ENCODE results near the gene TFAP2E.
A peak's percentile ranks its signal among the peaks of the same experiment; 100 is the strongest.

TFAP2E gene

GRCh38 chr1:35611655-35612054 lies 38.5 kb downstream of the TFAP2E start:
- H3K27me3 ChIP-seq (ENCODE audit: control insufficient read depth in 1 of 2, insufficient read depth in 2 of 2, low read length in 2 of 2) = no peaks in the 10 kb centered on the region
- no peak overlapping the region for H3K27ac ChIP-seq (ENCODE audit: low read depth, low read length)
- H3K4me1 ChIP-seq (ENCODE audit: control insufficient read depth in 1 of 2, insufficient read depth in 2 of 2, low read length in 2 of 2) = no peaks in the 10 kb centered on the region
- no peak overlapping the region for H3K9ac ChIP-seq (ENCODE audit: low read depth in 1 of 2, low read length in 2 of 2)
- no peak overlapping the region for H3K4me3 ChIP-seq (ENCODE audit: low read depth in 1 of 2, low read length in 2 of 2)
- peaks cover 17 to 57% of the 10 kb centered on the region in 2 donors for H3K36me3 ChIP-seq (ENCODE audit: control insufficient read depth in 1 of 2, insufficient read depth in 2 of 2, low read length in 2 of 2)
- no peaks in the 10 kb centered on the region for H3K9me3 ChIP-seq (ENCODE audit: control insufficient read depth in 1 of 2, low read length in 2 of 2)

GRCh38 chr1:35615440-35615839 lies 42.3 kb downstream of the TFAP2E start:
- H3K9me3 ChIP-seq (ENCODE audit: control insufficient read depth in 1 of 2, low read length in 2 of 2) = no peaks in the 10 kb centered on the region
- no peak overlapping the region for H3K9ac ChIP-seq (ENCODE audit: low read depth in 1 of 2, low read length in 2 of 2)
- no peaks in the 10 kb centered on the region for H3K27me3 ChIP-seq (ENCODE audit: control insufficient read depth in 1 of 2, insufficient read depth in 2 of 2, low read length in 2 of 2)
- peaks cover 16 to 39% of the 10 kb centered on the region in 2 donors for H3K36me3 ChIP-seq (ENCODE audit: control insufficient read depth in 1 of 2, insufficient read depth in 2 of 2, low read length in 2 of 2)
- no peaks in the 10 kb centered on the region for H3K4me1 ChIP-seq (ENCODE audit: control insufficient read depth in 1 of 2, insufficient read depth in 2 of 2, low read length in 2 of 2)
- no peak overlapping the region for H3K4me3 ChIP-seq (ENCODE audit: low read depth in 1 of 2, low read length in 2 of 2)
- no peak overlapping the region for H3K27ac ChIP-seq (ENCODE audit: low read depth, low read length)

DNA sequence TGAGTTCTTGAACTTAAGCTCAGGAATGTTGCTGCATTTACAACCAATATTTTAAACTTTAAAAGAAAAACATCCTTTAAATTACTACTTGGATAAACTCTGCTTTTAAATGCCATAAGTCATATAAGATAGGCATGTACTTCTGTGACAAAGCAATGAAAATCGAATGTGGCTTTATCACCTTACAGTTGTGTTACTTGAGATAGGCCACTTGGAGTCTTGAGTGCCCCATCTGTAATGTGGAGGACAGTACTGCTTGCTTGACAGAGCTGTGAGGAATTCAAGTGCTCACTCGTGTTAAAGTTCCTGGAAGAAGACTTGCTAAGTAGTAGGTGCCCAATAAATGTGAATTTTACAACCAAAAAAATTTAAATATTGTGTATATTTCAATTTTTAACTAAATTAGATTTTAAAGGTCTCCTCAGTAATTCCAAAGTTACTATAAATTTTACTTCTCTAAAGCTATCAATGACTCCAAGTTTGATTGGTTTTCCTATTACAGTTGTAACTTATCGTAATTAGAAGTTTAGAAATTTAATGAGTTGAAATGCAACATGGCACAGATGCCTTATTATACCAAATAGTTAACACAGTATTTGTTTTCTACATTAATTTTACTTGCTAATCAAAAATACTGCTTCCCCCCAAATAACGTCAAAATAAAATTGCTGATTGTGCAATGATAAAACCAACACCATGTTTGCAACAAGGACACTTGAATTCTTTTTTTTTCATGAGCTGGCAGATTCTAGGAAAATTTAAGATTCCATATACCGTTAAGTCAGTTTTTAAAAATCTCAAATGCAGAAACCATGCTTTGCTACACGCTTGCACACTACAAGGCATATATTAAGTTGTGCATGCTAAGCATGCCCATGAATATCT lies 46.4 kb downstream of the TFAP2E start:
- Histone ChIP-seq H3K27me3 (ENCODE audit: control insufficient read depth in 1 of 2, insufficient read depth in 2 of 2, low read length in 2 of 2) (no peaks in the 10 kb centered on the region), H3K36me3 (ENCODE audit: control insufficient read depth in 1 of 2, insufficient read depth in 2 of 2, low read length in 2 of 2) (peaks cover 14 to 49% of the 10 kb centered on the region in 2 donors), H3K4me1 (ENCODE audit: control insufficient read depth in 1 of 2, insufficient read depth in 2 of 2, low read length in 2 of 2) (no peaks in the 10 kb centered on the region), H3K27ac (ENCODE audit: low read depth, low read length) (no peak overlapping the region), H3K9ac (ENCODE audit: low read depth in 1 of 2, low read length in 2 of 2) (no peak overlapping the region), H3K9me3 (ENCODE audit: control insufficient read depth in 1 of 2, low read length in 2 of 2) (no peaks in the 10 kb centered on the region), H3K4me3 (ENCODE audit: low read depth in 1 of 2, low read length in 2 of 2) (no peak overlapping the region)

DNA sequence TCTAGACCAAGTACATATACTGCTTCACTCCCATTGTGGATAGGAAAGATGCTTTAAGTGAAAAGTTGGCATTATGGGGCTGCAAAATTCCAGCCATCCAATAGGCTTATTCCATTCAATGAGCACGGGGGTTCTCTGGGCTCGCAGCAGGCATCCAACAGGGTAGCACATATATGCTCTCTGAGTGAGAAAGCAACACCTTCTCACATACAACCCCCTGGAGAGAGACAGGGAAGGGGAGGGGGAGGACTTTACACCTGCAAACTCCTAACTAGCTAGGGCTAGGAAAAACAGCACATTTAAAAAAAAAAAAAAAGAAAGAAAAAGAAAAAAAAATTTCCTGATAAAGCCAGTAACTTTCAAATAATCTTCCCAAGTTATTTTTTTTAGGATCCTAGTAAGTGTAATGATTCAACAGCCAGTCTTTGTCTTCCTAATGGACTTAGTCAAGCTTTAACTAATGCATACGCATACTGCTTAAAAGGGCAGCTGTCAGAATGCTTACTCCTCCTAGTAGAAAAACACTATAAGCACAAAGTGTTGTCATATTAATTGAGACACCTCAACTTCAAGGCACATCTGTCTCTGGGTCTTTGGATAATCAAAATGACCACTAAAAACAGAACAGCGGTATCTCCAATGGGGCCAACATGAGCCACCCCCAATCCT lies 49.5 kb downstream of the TFAP2E start:
- Histone ChIP-seq H3K27ac (ENCODE audit: low read depth, low read length) (no peak overlapping the region), H3K36me3 (ENCODE audit: control insufficient read depth in 1 of 2, insufficient read depth in 2 of 2, low read length in 2 of 2) (peaks cover 9 to 45% of the 10 kb centered on the region in 2 donors), H3K4me1 (ENCODE audit: control insufficient read depth in 1 of 2, insufficient read depth in 2 of 2, low read length in 2 of 2) (no peaks in the 10 kb centered on the region), H3K9me3 (ENCODE audit: control insufficient read depth in 1 of 2, low read length in 2 of 2) (no peaks in the 10 kb centered on the region), H3K9ac (ENCODE audit: low read depth in 1 of 2, low read length in 2 of 2) (no peak overlapping the region), H3K4me3 (ENCODE audit: low read depth in 1 of 2, low read length in 2 of 2) (no peak overlapping the region), H3K27me3 (ENCODE audit: control insufficient read depth in 1 of 2, insufficient read depth in 2 of 2, low read length in 2 of 2) (no peaks in the 10 kb centered on the region)

- Histone ChIP-seq H3K36me3 (ENCODE audit: control insufficient read depth in 1 of 2, insufficient read depth in 2 of 2, low read length in 2 of 2) (peaks cover 4 to 45% of the 10 kb centered on the region in 2 donors), H3K9ac (ENCODE audit: low read depth in 1 of 2, low read length in 2 of 2) (no peak overlapping the region)
Measured at GRCh38 chr1:35623832-35624231, 50.7 kb downstream of the TFAP2E start.

GRCh38 chr1:35629051-35629450 lies 55.9 kb downstream of the TFAP2E start:
- H3K4me3 ChIP-seq (ENCODE audit: low read depth in 1 of 2, low read length in 2 of 2) = no peak overlapping the region
- no peak overlapping the region for H3K9ac ChIP-seq (ENCODE audit: low read depth in 1 of 2, low read length in 2 of 2)
- H3K27ac ChIP-seq (ENCODE audit: low read depth, low read length) = no peak overlapping the region
- peaks cover 11 to 65% of the 10 kb centered on the region in 2 donors for H3K36me3 ChIP-seq (ENCODE audit: control insufficient read depth in 1 of 2, insufficient read depth in 2 of 2, low read length in 2 of 2)
- H3K27me3 ChIP-seq (ENCODE audit: control insufficient read depth in 1 of 2, insufficient read depth in 2 of 2, low read length in 2 of 2) = no peaks in the 10 kb centered on the region
- H3K9me3 ChIP-seq (ENCODE audit: control insufficient read depth in 1 of 2, low read length in 2 of 2) = no peaks in the 10 kb centered on the region
- H3K4me1 ChIP-seq (ENCODE audit: control insufficient read depth in 1 of 2, insufficient read depth in 2 of 2, low read length in 2 of 2) = no peaks in the 10 kb centered on the region

More at GRCh38 chr1:35623832-35624231, 50.7 kb downstream of the TFAP2E start:
- H3K4me1 ChIP-seq (ENCODE audit: control insufficient read depth in 1 of 2, insufficient read depth in 2 of 2, low read length in 2 of 2) = no peaks in the 10 kb centered on the region
- H3K27ac ChIP-seq (ENCODE audit: low read depth, low read length) = no peak overlapping the region
- no peak overlapping the region for H3K4me3 ChIP-seq (ENCODE audit: low read depth in 1 of 2, low read length in 2 of 2)
- no peaks in the 10 kb centered on the region for H3K27me3 ChIP-seq (ENCODE audit: control insufficient read depth in 1 of 2, insufficient read depth in 2 of 2, low read length in 2 of 2)
- no peaks in the 10 kb centered on the region for H3K9me3 ChIP-seq (ENCODE audit: control insufficient read depth in 1 of 2, low read length in 2 of 2)

- Histone ChIP-seq H3K27ac (ENCODE audit: low read depth, low read length) (no peak overlapping the region), H3K9me3 (ENCODE audit: control insufficient read depth in 1 of 2, low read length in 2 of 2) (no peaks in the 10 kb centered on the region), H3K27me3 (ENCODE audit: control insufficient read depth in 1 of 2, insufficient read depth in 2 of 2, low read length in 2 of 2) (no peaks in the 10 kb centered on the region), H3K36me3 (ENCODE audit: control insufficient read depth in 1 of 2, insufficient read depth in 2 of 2, low read length in 2 of 2) (peaks cover 11 to 82% of the 10 kb centered on the region in 2 donors), H3K9ac (ENCODE audit: low read depth in 1 of 2, low read length in 2 of 2) (no peak overlapping the region), H3K4me1 (ENCODE audit: control insufficient read depth in 1 of 2, insufficient read depth in 2 of 2, low read length in 2 of 2) (no peaks in the 10 kb centered on the region), H3K4me3 (ENCODE audit: low read depth in 1 of 2, low read length in 2 of 2) (no peak overlapping the region)
Measured at GRCh38 chr1:35631396-35631795, 58.3 kb downstream of the TFAP2E start.

DNA sequence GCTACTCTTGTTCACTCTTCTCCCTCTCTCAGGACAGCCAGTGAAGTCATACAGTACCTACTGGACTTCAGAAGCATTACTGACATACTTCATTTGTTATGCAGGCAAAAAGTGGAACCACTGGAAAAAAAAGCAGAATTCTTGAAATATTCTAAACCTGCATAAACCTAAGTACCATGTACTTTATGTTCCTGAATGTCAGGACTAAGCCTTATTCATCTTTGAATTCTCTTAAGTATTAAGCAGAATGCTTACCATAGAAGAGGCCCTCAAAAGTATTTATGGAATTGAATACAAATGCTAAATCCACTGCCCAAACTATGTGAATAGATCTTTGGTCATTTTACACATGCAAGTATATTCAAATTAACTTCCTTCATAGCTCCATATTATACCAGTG lies 60.4 kb downstream of the TFAP2E start:
- Histone ChIP-seq H3K27ac (ENCODE audit: low read depth, low read length) (no peak overlapping the region), H3K9me3 (ENCODE audit: control insufficient read depth in 1 of 2, low read length in 2 of 2) (no peaks in the 10 kb centered on the region), H3K9ac (ENCODE audit: low read depth in 1 of 2, low read length in 2 of 2) (no peak overlapping the region), H3K4me3 (ENCODE audit: low read depth in 1 of 2, low read length in 2 of 2) (no peak overlapping the region), H3K27me3 (ENCODE audit: control insufficient read depth in 1 of 2, insufficient read depth in 2 of 2, low read length in 2 of 2) (no peaks in the 10 kb centered on the region), H3K4me1 (ENCODE audit: control insufficient read depth in 1 of 2, insufficient read depth in 2 of 2, low read length in 2 of 2) (peaks cover 12 to 16% of the 10 kb centered on the region in 2 donors), H3K36me3 (ENCODE audit: control insufficient read depth in 1 of 2, insufficient read depth in 2 of 2, low read length in 2 of 2) (peaks cover 11 to 68% of the 10 kb centered on the region in 2 donors)

DNA sequence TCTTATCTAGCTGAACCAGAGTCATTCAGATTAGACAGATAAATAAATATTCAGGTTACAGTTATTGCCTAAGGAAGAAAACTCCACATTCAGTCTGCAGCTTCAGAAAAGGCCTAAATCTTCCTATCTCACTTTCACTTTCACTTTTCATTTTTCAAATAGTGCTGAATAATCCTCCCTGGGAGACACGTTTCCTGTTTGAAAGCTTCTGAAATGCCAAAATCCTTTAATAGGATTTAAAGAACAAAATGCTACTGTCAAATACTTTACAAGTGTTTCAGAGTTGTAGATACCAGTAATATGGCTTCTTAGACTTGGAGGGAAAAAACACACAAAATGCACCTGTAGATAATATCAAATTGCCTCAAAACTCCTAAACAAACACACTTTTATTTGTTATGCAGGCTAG lies 64.3 kb downstream of the TFAP2E start:
- Histone ChIP-seq H3K27ac (ENCODE audit: low read depth, low read length) (no peak overlapping the region), H3K4me1 (ENCODE audit: control insufficient read depth in 1 of 2, insufficient read depth in 2 of 2, low read length in 2 of 2) (peaks cover 20 to 29% of the 10 kb centered on the region in 2 donors), H3K9me3 (ENCODE audit: control insufficient read depth in 1 of 2, low read length in 2 of 2) (no peaks in the 10 kb centered on the region), H3K27me3 (ENCODE audit: control insufficient read depth in 1 of 2, insufficient read depth in 2 of 2, low read length in 2 of 2) (no peaks in the 10 kb centered on the region), H3K36me3 (ENCODE audit: control insufficient read depth in 1 of 2, insufficient read depth in 2 of 2, low read length in 2 of 2) (peaks cover 0 to 36% of the 10 kb centered on the region in 2 donors), H3K9ac (ENCODE audit: low read depth in 1 of 2, low read length in 2 of 2) (peak overlapping the region; percentile 7 to 52), H3K4me3 (ENCODE audit: low read depth in 1 of 2, low read length in 2 of 2) (peak overlapping the region; percentile 44 to 64)
